ENCODE data around the gene TMEM74B. TPM values are rescaled to one million over a fixed set of nuclear protein-coding genes. Genes with fewer than 3 reads are reported as not detected.

The TMEM74B gene
- total and polyA plus RNA-seq, 9 of the 15 experiments (the other 6 are each of a cell fraction or from before 2014, with no cell fraction given): 0.24 to 19.0 (median 7.5) TPM

- DNase-seq (ENCODE audit: extremely low read depth in 1 of 4, low spot score in 3 of 4) (peak; percentile 60 to 77 (median 68)), FAIRE-seq (no peak), ATAC-seq (peak; percentile 86)
- no peaks in the 10 kb centered on the region for H3K79me2 ChIP-seq (ENCODE audit: control insufficient read depth, insufficient read depth, low read length)
- no peak overlapping the region for H3K9ac ChIP-seq (ENCODE audit: insufficient read depth in 1 of 2, low read depth in 2 of 2, low read length in 2 of 2)
- H3K4me3 ChIP-seq: no peak overlapping the region
- H4K20me1 ChIP-seq (replicated peaks; ENCODE audit: control insufficient read depth, insufficient read depth, low read length): peaks cover 6% of the 10 kb centered on the region; the same call in 1 of the 2 replicates
- H2AFZ ChIP-seq (ENCODE audit: low read depth, low read length): no peak overlapping the region
- H3K4me1 ChIP-seq (replicated peaks in 1 of 2; ENCODE audit: control insufficient read depth in 2 of 2, insufficient read depth in 2 of 2, low read length in 2 of 2): peaks cover 11 to 27% of the 10 kb centered on the region in 2 experiments; a peak in 4 of 5 replicates
- peaks cover 3% of the 10 kb centered on the region for H3K9me1 ChIP-seq (ENCODE audit: control insufficient read depth, insufficient read depth, low read length)
- H3K4me2 ChIP-seq (ENCODE audit: insufficient read depth, low read length): no peak overlapping the region
- in situ Hi-C loops (cut with MboI): no loop called here
- no peaks in the 10 kb centered on the region for H3K27me3 ChIP-seq (ENCODE audit: control insufficient read depth in 2 of 2, insufficient read depth in 2 of 2, low read length in 2 of 2)
- ChIA-PET CTCF (ENCODE audit: low intra/inter-chr PET ratio) (no interaction called here), POLR2A (interaction anchor here (0.6 to 1.5 kb wide), 4 partner anchors 9 to 296 kb away, joined by 3 to 4 read pairs (median 3); no protein-coding TSS in a partner anchor)
- no peaks in the 10 kb centered on the region for H3K9me3 ChIP-seq (replicated peaks; ENCODE audit: control insufficient read depth, insufficient read depth, low read depth, low read length)
- no peak overlapping the region for H3K27ac ChIP-seq (ENCODE audit: extremely low read depth, low read depth, low read length)
- no TSS peak for BruUV-seq (replicated peaks)
- H3K36me3 ChIP-seq (ENCODE audit: control insufficient read depth, insufficient read depth, low read length): peaks cover 36% of the 10 kb centered on the region; the same call in 2 of the 3 replicates
- intact Hi-C loops (cut with micrococcal nuclease): no loop called here
- WGBS (ENCODE audit: insufficient coverage, low coverage, missing lambda C conversion rate): 10% methylated on average over 2 of the region's 4 CpGs
- TF ChIP-seq EZH2 (IDR thresholded peaks at IDR 0.05; ENCODE audit: borderline replicate concordance, low read depth, low read length) (no peak), MIER1 (IDR thresholded peaks at IDR 0.05; ENCODE audit: low read depth) (peak; percentile 94), CGGBP1 (CRISPR knock-in tag; IDR thresholded peaks at IDR 0.05) (no peak), ESRRA (IDR thresholded peaks at IDR 0.05; ENCODE audit: borderline replicate concordance, low read depth) (no peak), CBFA2T3 (IDR thresholded peaks at IDR 0.05) (0 out of 2 replicates have a peak, but pooled peaks have one; percentile 14), ZNF121 (CRISPR knock-in tag; conservative IDR thresholded peaks at IDR 0.05) (no peak), ZNF146 (CRISPR knock-in tag; IDR thresholded peaks at IDR 0.05; ENCODE audit: unreplicated experiment) (no peak), KDM5B (IDR thresholded peaks at IDR 0.05; ENCODE audit: insufficient replicate concordance, low read depth, low read length) (no peak), HNRNPK (IDR thresholded peaks at IDR 0.05; ENCODE audit: low read depth, low read length, poor library complexity, severe bottlenecking) (no peak), TCF3 (CRISPR knock-in tag; IDR thresholded peaks at IDR 0.05) (0 out of 2 replicates have a peak, but pooled peaks have one; percentile 16), PYGO2 (tag; IDR thresholded peaks at IDR 0.05) (no peak), ZC3H4 (CRISPR knock-in tag; IDR thresholded peaks at IDR 0.05; ENCODE audit: borderline replicate concordance) (no peak), ZNF165 (CRISPR knock-in tag; IDR thresholded peaks at IDR 0.05; ENCODE audit: borderline replicate concordance) (no peak), ZBTB43 (CRISPR knock-in tag; IDR thresholded peaks at IDR 0.05) (no peak), ZNF431 (CRISPR knock-in tag; IDR thresholded peaks at IDR 0.05) (no peak), LEF1 (IDR thresholded peaks at IDR 0.05) (no peak), CTCF (IDR thresholded peaks at IDR 0.05 in 2 of 3, conservative IDR thresholded peaks at IDR 0.05 in 1 of 3; ENCODE audit: insufficient read depth in 2 of 3, low read depth in 1 of 3, low read length in 3 of 3) (no peak), CBX5 (IDR thresholded peaks at IDR 0.05; ENCODE audit: borderline replicate concordance, low read depth) (no peak), ZNF76 (CRISPR knock-in tag; IDR thresholded peaks at IDR 0.05; ENCODE audit: borderline replicate concordance) (no peak)
Measured at GRCh38 chr20:1171461-1172093, 13.2 kb downstream of the TMEM74B start.

Data from K562 (cell line).